Pancreas (tissue), 10 donors: ENCODE measurements around the gene HID1. TPM values are rescaled to one million over a fixed set of nuclear protein-coding genes. Genes with fewer than 3 reads are reported as not detected.

Source experiments
- ATAC-seq, 4 donors: fragments of 200-7000 bp; cut with Tn5 transposase; one replicate each; pipeline versions ENCODE4 v1.8.0 to v1.9.1; 2020; ENCODE audit warnings: mild to moderate bottlenecking in 4 of 4, moderate library complexity in 4 of 4
- DNase-seq, 6 donors: peaks; one replicate each; pipeline ENCODE4 v3.0.0-alpha.2; 2020
- FAIRE-seq: peaks from 2 replicates; lab custom pipeline; 2012; peaks lifted over from hg19 to GRCh38; lab: Jason Lieb, UNC
- H3K27ac ChIP-seq, 4 donors: fragments of 200-600 bp; sonication (generic); 1 replicate in 3 of 4; 2 replicates in 1 of 4; pipeline versions ENCODE4 v1.5.0 to v1.8.0; 2020
- H3K27me3 ChIP-seq, 4 donors: fragments of 200-600 bp; one replicate each; pipeline ENCODE4 v1.8.0; 2021
- H3K36me3 ChIP-seq, 3 donors: fragments of 200-600 bp; sonication (generic) in 1 of 3; one replicate each; pipeline versions ENCODE4 v1.5.0 to v1.8.0; 2020 to 2021
- H3K4me1 ChIP-seq, 3 donors: fragments of 200-600 bp; one replicate each; pipeline ENCODE4 v1.8.0; 2021
- H3K4me3 ChIP-seq, 4 donors: fragments of 200-600 bp; sonication (generic) in 2 of 4; one replicate each; pipeline versions ENCODE4 v1.5.0 to v1.8.0; 2020 to 2021
- H3K9me3 ChIP-seq, 4 donors: fragments of 200-600 bp; one replicate each; pipeline ENCODE4 v1.8.0; 2021
- WGBS, 2 donors: extraction: QIAGEN DNeasy Blood & Tissue Kit; methylation state at CpG; one replicate each; pipeline ENCODE4 v1.1.7; 2013; 5-methylcytosine and 5-hydroxymethylcytosine counted together
- intact Hi-C, 3 donors: fragments of 100-400 bp; cut with DNase I; formaldehyde crosslinking; loops; one replicate each; pipeline versions ENCODE4 v1.11.1 to v1.14.2; 2022
- polyA plus RNA-seq, 2 donors: library from polyadenylated mRNA; stranded (reverse); fragments of 200-250 nt; gene quantifications; one replicate each; pipeline ENCODE4 v1.2.3, GENCODE V29; 2013
- total RNA-seq, 6 donors: library from RNA; stranded (reverse); fragmentation: NEBNext Ultra II Directional in 4 of 6; extraction: Animal tissue kit (Norgen Biotek cat#: 25700) in 4 of 6; gene quantifications; one replicate each; pipeline versions ENCODE4 v1.2.1 to v1.2.4, GENCODE V29; 2021 to 2023
- TF ChIP-seq, protein P1 (sequence below), 4 donors: fragments of 200-600 bp; sonication (generic) in 3 of 4; IDR thresholded peaks; one replicate each; pipeline versions ENCODE4 v1.5.0 to v1.8.0; 2021; ENCODE audit warnings: antibody characterized with exemption in 4 of 4
- donor health status: healthy with polysubstance abuse.
- donor health status: DM: no; HTN: no; CAD: no; lungs with moderate emphysema.
- donor health status: DM: no; HTN: no; CAD: no.
- donor health status: control.
- donor health status: control.
- donor health status: Bipolar disorder and iron deficiency.
- donor health status: DM: yes; HTN: yes; CAD: no.
- donor health status: DM: no; HTN: no; CAD: no.
- donor health status: DM: no; HTN: no; CAD: no.
- donor health status: DM: yes; HTN: yes; CAD: no.

The HID1 gene
- total and polyA plus RNA-seq, 8 donors: 76.7 to 262 (median 126) TPM

DNA sequence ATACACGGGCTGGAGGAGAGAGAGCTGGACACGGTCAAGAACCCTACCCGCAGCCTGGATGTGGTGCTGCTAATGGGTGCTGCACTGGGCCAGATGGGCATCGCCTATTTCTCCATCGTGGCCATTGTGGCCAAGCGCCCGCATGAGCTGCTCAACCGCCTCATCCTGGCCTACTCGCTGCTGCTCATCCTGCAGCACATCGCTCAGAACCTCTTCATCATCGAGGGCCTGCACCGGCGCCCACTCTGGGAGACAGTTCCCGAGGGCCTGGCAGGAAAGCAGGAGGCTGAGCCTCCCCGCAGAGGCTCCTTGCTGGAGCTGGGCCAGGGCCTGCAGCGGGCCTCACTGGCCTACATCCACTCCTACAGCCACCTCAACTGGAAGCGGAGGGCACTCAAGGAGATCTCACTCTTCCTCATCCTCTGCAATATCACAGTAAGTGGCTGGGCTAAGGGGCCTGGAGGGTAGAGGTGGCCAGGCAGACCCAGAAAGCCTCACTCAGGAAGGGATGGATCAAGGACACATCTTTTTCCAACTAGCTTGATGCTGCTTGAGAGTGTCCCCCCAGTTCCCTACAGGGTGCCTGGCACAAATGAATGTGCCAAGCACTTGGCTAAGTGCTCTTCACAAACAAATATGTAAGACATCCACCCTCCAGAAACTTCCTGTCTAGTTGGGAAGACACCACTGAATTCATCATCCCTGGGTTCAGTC, 25.4 kb downstream of the HID1 start:
- Histone ChIP-seq H3K9me3 (no peaks in the 10 kb centered on the region), H3K27ac (no peak overlapping the region), H3K4me3 (no peak overlapping the region), H3K36me3 (peaks cover 0 to 10% (median 4%) of the 10 kb centered on the region in 3 donors), H3K4me1 (no peaks in the 10 kb centered on the region), H3K27me3 (no peaks in the 10 kb centered on the region)
- no peak for ATAC-seq
- intact Hi-C loops: no loop called here
- TF ChIP-seq, protein P1, sequence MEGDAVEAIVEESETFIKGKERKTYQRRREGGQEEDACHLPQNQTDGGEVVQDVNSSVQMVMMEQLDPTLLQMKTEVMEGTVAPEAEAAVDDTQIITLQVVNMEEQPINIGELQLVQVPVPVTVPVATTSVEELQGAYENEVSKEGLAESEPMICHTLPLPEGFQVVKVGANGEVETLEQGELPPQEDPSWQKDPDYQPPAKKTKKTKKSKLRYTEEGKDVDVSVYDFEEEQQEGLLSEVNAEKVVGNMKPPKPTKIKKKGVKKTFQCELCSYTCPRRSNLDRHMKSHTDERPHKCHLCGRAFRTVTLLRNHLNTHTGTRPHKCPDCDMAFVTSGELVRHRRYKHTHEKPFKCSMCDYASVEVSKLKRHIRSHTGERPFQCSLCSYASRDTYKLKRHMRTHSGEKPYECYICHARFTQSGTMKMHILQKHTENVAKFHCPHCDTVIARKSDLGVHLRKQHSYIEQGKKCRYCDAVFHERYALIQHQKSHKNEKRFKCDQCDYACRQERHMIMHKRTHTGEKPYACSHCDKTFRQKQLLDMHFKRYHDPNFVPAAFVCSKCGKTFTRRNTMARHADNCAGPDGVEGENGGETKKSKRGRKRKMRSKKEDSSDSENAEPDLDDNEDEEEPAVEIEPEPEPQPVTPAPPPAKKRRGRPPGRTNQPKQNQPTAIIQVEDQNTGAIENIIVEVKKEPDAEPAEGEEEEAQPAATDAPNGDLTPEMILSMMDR (IDR thresholded peaks at IDR 0.05): no peak
- FAIRE-seq: no peak
- peak in 1 of 6 donors; percentile 50 for DNase-seq
- 90 to 92% methylated on average over 17 of the region's 17 CpGs for WGBS, 2 donors

DNA sequence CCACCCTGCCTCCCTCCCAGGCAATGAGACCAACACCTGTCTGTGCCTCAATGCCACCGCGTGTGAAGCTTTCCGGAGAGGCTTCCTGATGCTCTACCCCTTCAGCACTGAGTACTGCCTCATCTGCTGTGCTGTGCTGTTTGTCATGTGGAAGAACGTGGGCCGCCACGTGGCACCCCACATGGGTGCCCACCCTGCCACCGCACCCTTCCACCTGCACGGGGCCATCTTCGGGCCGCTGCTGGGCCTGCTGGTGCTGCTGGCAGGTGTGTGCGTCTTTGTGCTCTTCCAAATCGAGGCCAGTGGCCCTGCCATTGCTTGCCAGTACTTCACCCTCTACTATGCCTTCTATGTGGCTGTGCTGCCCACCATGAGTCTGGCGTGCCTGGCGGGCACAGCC, 25.9 kb downstream of the HID1 start:
- WGBS, 2 donors: 84 to 85% methylated on average over 14 of the region's 14 CpGs
- Histone ChIP-seq H3K27me3 (no peaks in the 10 kb centered on the region), H3K36me3 (peaks cover 0 to 7% (median 3%) of the 10 kb centered on the region in 3 donors), H3K4me3 (no peak overlapping the region), H3K4me1 (no peaks in the 10 kb centered on the region), H3K9me3 (no peaks in the 10 kb centered on the region), H3K27ac (no peak overlapping the region)
- ATAC-seq (no peak), DNase-seq (peak in 1 of 6 donors; percentile 30), FAIRE-seq (no peak)
- TF ChIP-seq, protein P1 (IDR thresholded peaks at IDR 0.05): no peak
- intact Hi-C loops: no loop called here

DNA sequence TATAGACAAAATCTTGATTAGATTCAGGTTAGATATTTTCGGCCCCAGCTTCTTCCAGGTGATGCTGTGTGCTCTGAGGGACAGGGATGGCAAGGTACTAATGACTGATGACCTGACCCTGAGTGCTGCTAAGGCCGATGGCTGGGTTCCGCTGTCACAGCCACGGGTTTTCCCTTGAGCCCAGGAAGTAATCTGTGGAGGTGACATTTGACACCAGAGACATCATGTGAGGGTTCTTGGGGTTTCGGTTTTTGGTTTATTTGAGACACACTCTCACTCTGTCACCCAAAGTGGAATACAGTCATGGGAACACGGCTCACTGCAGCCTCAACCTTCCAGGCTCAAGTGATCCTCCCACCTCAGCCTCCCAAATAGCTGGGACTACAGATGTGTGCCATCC, 27.0 kb downstream of the HID1 start:
- intact Hi-C loops: no loop called here
- H3K27ac ChIP-seq: no peak overlapping the region
- WGBS, 2 donors: 42 to 49% methylated on average over 6 of the region's 6 CpGs
- H3K27me3 ChIP-seq: no peaks in the 10 kb centered on the region
- H3K4me3 ChIP-seq: no peak overlapping the region
- ATAC-seq (no peak), DNase-seq (no peak), FAIRE-seq (no peak)
- H3K9me3 ChIP-seq: no peaks in the 10 kb centered on the region
- H3K36me3 ChIP-seq: no peaks in the 10 kb centered on the region
- TF ChIP-seq, protein P1 (IDR thresholded peaks at IDR 0.05): no peak
- H3K4me1 ChIP-seq: no peaks in the 10 kb centered on the region

DNA sequence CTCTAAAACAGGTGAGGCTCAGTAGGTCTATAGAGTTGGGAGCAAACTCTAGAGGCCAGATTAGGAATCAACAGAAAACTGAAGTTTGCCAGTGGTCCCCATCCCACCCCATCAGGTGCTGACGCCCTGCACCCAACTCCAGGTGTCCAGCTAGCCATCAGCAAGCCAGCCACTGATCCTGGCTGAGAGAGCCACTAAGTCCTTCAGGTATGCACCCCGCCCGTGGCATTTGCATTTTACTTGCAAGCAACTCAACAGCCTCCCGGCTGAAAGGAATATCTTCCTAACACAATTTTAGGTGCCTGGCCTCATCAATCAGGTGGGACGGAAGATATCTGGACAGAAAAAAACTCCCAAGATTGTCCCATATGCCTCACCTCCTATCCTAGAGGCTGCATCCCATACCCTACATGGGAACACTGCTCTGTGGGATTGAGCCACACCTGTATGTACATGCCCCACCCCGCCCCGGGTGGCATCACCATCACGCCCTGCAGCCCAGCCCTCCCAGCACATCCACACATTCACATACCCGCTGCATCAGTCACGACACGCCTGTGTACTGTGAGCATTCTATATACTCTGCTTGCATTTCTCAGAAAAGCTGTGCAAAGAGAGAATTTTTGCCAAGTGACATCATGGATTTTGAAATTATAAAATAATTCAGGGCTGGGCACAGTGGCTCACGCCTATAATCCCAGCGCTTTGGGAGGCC, 28.6 kb downstream of the HID1 start:
- FAIRE-seq (no peak), DNase-seq (no peak)

More for the DNA sequence above, 28.6 kb downstream of the HID1 start:
- Histone ChIP-seq H3K27ac (no peak overlapping the region), H3K27me3 (no peaks in the 10 kb centered on the region), H3K4me1 (no peaks in the 10 kb centered on the region), H3K4me3 (no peak overlapping the region), H3K36me3 (no peaks in the 10 kb centered on the region), H3K9me3 (no peaks in the 10 kb centered on the region)
- intact Hi-C loops: no loop called here
- WGBS, 2 donors: 71 to 77% methylated on average over 13 of the region's 13 CpGs
- ATAC-seq: no peak
- TF ChIP-seq, protein P1 (IDR thresholded peaks at IDR 0.05): no peak
